GM21381 (cell line): ENCODE measurements around the gene NOTCH4.

Experiments
- ATAC-seq: cut with Tn5 transposase; IDR thresholded peaks from one replicate; pipeline ENCODE4 v1.9.1; 2021; ENCODE audit warnings: mild to moderate bottlenecking, moderate library complexity; ENCODE audit not compliant: unreplicated experiment

The NOTCH4 gene

DNA sequence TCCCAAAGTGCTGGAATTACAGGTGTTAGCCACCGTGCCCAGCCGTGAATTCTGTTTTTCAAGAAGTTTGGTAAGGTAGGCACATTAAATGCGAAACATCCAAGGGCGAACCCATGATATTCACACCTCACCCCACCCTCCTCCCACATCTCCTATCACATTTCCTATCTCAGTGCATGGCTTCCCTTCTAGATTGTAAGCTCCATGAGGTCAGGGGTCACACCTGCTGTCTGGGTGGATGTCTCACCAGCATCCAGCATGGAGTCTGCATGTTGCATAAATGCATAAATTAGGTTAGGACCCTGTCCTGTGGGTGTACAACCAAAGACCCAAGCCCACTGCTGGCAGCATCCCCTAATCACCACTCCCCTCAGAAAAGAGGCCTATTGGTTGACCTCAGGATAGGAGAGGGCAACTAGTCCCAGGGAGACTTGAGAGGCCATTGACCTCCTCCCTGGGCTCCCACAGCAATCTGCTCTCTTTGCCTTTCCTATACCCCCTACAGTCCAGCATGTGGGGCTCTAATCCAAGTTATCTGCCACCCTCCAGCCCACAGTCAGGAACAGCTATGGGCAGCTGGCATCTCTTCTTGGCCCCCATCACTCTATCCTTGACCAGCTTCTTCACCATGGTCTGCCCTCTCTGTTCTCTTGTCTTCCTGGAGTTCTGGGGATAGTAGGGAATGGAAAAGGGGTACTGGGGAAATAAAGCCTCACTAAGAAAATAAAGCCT is 76.3 kb downstream of the NOTCH4 start:
- ATAC-seq = no peak

DNA sequence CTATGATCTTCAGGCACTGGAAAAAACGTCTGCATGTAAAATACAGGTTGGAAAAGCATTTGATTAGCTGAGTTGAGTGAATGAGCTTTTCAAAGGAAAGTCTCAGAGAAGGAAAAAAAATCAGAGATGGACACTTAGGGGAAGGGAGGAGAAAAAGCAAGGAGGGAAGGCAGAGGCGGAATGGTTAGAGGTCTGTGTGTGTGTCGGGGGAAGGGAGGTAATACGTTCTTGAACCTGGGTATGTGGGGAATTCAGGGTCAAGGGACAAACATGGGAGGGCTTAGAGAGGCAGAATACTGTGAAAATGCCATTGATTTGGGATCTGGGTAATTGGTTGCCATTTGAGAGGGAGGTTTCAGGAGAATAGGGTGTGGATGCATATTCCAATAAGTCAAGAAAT is 77.2 kb downstream of the NOTCH4 start:
- no peak for ATAC-seq

DNA sequence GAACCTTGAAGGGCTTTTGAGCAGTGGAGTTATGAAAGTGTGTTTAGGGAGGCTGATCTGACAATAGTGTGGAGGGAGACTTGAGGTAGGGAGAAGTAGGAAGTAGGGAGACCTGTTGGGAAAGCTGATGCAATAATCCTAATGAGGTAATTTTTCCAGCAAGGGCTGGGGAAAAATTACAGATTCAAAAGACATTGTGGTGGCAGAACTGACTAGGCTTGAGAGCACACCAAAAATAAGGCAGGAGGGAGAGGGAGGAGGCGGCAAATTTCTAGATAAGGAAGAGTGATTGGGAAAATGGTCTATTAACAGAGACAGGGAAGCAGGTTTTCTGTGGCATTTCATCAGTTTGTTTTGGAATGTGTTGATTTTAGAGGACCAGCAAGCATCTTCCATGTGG is 77.6 kb downstream of the NOTCH4 start:
- ATAC-seq = no peak
